K562 (cell line): ENCODE data around the gene HDAC7. TPM values are rescaled to one million over a fixed set of nuclear protein-coding genes. Genes with fewer than 3 reads are reported as not detected.

Experiments used
- CHD2 ChIP-seq: IDR thresholded peaks from 2 replicates; pipeline ENCODE4 v1.6.1; 2011; ENCODE audit warnings: low read depth, low read length
- ELF2 ChIP-seq: fragments of 250-450 bp; sonication (Bioruptor Pico); IDR thresholded peaks from 2 replicates; pipeline ENCODE4 v1.5.0; 2021; ENCODE audit warnings: mild to moderate bottlenecking
- HDAC1 ChIP-seq, 2 experiments: fragments of 450-650 bp; IDR thresholded peaks; 2 replicates each; pipeline ENCODE4 v1.6.1; 2016 to 2017; ENCODE audit warnings: inconsistent platforms in 1 of 2, mild to moderate bottlenecking in 1 of 2, moderate library complexity in 1 of 2
- HDGF ChIP-seq: fragments of 450-650 bp; IDR thresholded peaks from 2 replicates; pipeline ENCODE4 v1.6.1; 2016
- LARP7 ChIP-seq: fragments of 450-650 bp; IDR thresholded peaks from 2 replicates; pipeline ENCODE4 v1.6.1; 2016
- NCOA6 ChIP-seq: fragments of 450-650 bp; IDR thresholded peaks from 2 replicates; pipeline ENCODE4 v1.6.1; 2017; ENCODE audit warnings: mild to moderate bottlenecking
- RBM14 ChIP-seq: fragments of 200-400 bp; formaldehyde crosslinking; IDR thresholded peaks from 2 replicates; pipeline ENCODE4 v1.6.1; 2018; ENCODE audit warnings: low read depth, mild to moderate bottlenecking, low read length, moderate library complexity, borderline replicate concordance; ENCODE audit not compliant: insufficient read depth
- TAF1 ChIP-seq: IDR thresholded peaks from 2 replicates; pipeline ENCODE4 v1.6.1; 2011; ENCODE audit warnings: mild to moderate bottlenecking, low read length, moderate library complexity; ENCODE audit not compliant: insufficient read depth, control insufficient read depth, severe bottlenecking; ENCODE audit errors: extremely low read depth
- TCF7 ChIP-seq: sonication (generic); IDR thresholded peaks from 2 replicates; pipeline ENCODE4 v1.6.1; 2016; ENCODE audit warnings: antibody characterized with exemption, borderline replicate concordance
- ZNF644 ChIP-seq: fragments of 200-800 bp; sonication (Bioruptor generic); IDR thresholded peaks from 2 replicates; pipeline ENCODE4 v1.6.1; 2016; ENCODE audit warnings: low read depth, missing genetic modification characterization, missing compliant biosample characterization
- polyA plus RNA-seq, 8 experiments: library from polyadenylated mRNA; depleted of rRNA in 4 of 8; stranded (reverse) in 5 of 8; unstranded in 3 of 8; fragments of >200 nt; fragmentation: Nextera tagmentation in 2 of 8; fragmentation: Illumina TruSeq in 1 of 8; extraction: Ambion mirVana in 2 of 8; extraction: Trizol in 1 of 8; gene quantifications; 2 replicates each; pipeline versions ENCODE4 v1.2.1 to v1.2.3, GENCODE V29; 2011 to 2014; ENCODE audit warnings: inconsistent platforms in 1 of 8, missing spikeins in 1 of 8
- total RNA-seq, 7 experiments: library from RNA; depleted of rRNA in 6 of 7; stranded (reverse); fragments of >200 nt in 6 of 7; fragmentation: Illumina TruSeq in 2 of 7; extraction: Trizol in 2 of 7; gene quantifications; 2 replicates each; pipeline versions ENCODE4 v1.2.1 to v1.2.3, GENCODE V29; 2011 to 2021; ENCODE audit warnings: low replicate concordance in 1 of 7
- TF ChIP-seq, protein P1 (sequence below): fragments of 450-650 bp; IDR thresholded peaks from 2 replicates; pipeline ENCODE4 v1.6.1; 2014; ENCODE audit warnings: low read depth, mild to moderate bottlenecking, moderate library complexity, borderline replicate concordance
- TF ChIP-seq, protein P2 (sequence below), 2 experiments: fragments of 450-650 bp; formaldehyde crosslinking in 1 of 2; IDR thresholded peaks; 2 replicates each; pipeline versions ENCODE4 v1.4.0 to v1.6.1; 2014 to 2020; ENCODE audit warnings: mild to moderate bottlenecking in 2 of 2, borderline replicate concordance in 1 of 2, low read depth in 1 of 2
- TF ChIP-seq, protein P3 (sequence below), 2 experiments: fragments of 250-450 bp in 1 of 2; fragments of 450-650 bp in 1 of 2; sonication (Bioruptor Pico) in 1 of 2; IDR thresholded peaks; 2 replicates each; pipeline versions ENCODE4 v1.6.1 to v1.8.0; 2016 to 2021; ENCODE audit warnings: mild to moderate bottlenecking in 2 of 2, moderate library complexity in 2 of 2, missing compliant biosample characterization in 1 of 2, missing genetic modification characterization in 1 of 2
- TF ChIP-seq, protein P4 (sequence below): fragments of 450-650 bp; IDR thresholded peaks from 2 replicates; pipeline ENCODE4 v1.6.1; 2016; ENCODE audit warnings: mild to moderate bottlenecking

The HDAC7 gene
- total and polyA plus RNA-seq, 9 of the 15 experiments (the other 6 are each of a cell fraction or from before 2014, with no cell fraction given): 2.5 to 129 (median 31.1) TPM

DNA sequence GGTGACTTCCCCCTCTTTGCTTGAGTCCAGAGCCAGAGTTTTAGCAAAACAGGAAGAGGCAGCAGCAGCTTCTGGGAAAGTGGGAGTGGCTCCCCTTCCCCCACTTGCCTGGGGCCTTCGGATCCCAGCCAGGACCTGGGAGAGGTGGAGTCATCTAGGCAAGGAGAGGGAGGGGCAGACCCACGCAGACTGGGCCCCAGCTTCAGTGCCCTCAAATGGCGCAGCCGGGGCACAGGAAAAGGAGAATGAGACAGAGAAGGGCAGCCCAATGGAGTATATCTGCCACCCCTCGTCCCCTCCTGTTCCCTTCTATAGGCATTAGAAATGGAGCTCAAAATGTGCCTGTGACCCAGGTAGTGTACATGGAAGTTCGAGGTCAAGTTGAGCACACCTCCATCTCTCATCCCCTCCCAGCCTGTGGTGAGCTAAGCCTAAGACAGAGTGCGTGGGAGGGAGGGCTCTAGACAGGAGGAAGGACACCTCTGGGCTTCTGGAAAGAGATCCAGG, 9.3 kb upstream of the HDAC7 start (continued):
- TF ChIP-seq TCF7: no peak
- no peak for TF ChIP-seq ELF2 (CRISPR knock-in tag)
- TF ChIP-seq, protein P1, sequence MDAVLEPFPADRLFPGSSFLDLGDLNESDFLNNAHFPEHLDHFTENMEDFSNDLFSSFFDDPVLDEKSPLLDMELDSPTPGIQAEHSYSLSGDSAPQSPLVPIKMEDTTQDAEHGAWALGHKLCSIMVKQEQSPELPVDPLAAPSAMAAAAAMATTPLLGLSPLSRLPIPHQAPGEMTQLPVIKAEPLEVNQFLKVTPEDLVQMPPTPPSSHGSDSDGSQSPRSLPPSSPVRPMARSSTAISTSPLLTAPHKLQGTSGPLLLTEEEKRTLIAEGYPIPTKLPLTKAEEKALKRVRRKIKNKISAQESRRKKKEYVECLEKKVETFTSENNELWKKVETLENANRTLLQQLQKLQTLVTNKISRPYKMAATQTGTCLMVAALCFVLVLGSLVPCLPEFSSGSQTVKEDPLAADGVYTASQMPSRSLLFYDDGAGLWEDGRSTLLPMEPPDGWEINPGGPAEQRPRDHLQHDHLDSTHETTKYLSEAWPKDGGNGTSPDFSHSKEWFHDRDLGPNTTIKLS: peak; percentile 43; the same call in 1 of the 2 replicates
- peak; percentile 27; the same call in 1 of the 2 replicates for TF ChIP-seq ZNF644 (tag)
- TF ChIP-seq, protein P2, sequence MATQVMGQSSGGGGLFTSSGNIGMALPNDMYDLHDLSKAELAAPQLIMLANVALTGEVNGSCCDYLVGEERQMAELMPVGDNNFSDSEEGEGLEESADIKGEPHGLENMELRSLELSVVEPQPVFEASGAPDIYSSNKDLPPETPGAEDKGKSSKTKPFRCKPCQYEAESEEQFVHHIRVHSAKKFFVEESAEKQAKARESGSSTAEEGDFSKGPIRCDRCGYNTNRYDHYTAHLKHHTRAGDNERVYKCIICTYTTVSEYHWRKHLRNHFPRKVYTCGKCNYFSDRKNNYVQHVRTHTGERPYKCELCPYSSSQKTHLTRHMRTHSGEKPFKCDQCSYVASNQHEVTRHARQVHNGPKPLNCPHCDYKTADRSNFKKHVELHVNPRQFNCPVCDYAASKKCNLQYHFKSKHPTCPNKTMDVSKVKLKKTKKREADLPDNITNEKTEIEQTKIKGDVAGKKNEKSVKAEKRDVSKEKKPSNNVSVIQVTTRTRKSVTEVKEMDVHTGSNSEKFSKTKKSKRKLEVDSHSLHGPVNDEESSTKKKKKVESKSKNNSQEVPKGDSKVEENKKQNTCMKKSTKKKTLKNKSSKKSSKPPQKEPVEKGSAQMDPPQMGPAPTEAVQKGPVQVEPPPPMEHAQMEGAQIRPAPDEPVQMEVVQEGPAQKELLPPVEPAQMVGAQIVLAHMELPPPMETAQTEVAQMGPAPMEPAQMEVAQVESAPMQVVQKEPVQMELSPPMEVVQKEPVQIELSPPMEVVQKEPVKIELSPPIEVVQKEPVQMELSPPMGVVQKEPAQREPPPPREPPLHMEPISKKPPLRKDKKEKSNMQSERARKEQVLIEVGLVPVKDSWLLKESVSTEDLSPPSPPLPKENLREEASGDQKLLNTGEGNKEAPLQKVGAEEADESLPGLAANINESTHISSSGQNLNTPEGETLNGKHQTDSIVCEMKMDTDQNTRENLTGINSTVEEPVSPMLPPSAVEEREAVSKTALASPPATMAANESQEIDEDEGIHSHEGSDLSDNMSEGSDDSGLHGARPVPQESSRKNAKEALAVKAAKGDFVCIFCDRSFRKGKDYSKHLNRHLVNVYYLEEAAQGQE (IDR thresholded peaks at IDR 0.05; ENCODE audit: borderline replicate concordance): no peak
- TF ChIP-seq, protein P2 (CRISPR knock-in tag; IDR thresholded peaks at IDR 0.05; ENCODE audit: low read depth): no peak
- 0 out of 4 replicates have a peak, but pooled peaks of 1 of the 2 experiments have one; percentile 23 for TF ChIP-seq HDAC1 (IDR thresholded peaks at IDR 0.05)
- TF ChIP-seq CHD2: peak; percentile 36; the same call in 1 of the 2 replicates
- no peak for TF ChIP-seq NCOA6
- peak; percentile 36 for TF ChIP-seq TAF1
- TF ChIP-seq RBM14: no peak
- 0 out of 2 replicates have a peak, but pooled peaks have one; percentile 73 for TF ChIP-seq HDGF
- TF ChIP-seq LARP7: no peak
- TF ChIP-seq, protein P3, sequence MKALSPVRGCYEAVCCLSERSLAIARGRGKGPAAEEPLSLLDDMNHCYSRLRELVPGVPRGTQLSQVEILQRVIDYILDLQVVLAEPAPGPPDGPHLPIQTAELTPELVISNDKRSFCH (CRISPR knock-in tag; IDR thresholded peaks at IDR 0.05): no peak
- TF ChIP-seq, protein P3 (tag; IDR thresholded peaks at IDR 0.05): peak; percentile 74; the same call in 1 of the 2 replicates
- TF ChIP-seq, protein P4, sequence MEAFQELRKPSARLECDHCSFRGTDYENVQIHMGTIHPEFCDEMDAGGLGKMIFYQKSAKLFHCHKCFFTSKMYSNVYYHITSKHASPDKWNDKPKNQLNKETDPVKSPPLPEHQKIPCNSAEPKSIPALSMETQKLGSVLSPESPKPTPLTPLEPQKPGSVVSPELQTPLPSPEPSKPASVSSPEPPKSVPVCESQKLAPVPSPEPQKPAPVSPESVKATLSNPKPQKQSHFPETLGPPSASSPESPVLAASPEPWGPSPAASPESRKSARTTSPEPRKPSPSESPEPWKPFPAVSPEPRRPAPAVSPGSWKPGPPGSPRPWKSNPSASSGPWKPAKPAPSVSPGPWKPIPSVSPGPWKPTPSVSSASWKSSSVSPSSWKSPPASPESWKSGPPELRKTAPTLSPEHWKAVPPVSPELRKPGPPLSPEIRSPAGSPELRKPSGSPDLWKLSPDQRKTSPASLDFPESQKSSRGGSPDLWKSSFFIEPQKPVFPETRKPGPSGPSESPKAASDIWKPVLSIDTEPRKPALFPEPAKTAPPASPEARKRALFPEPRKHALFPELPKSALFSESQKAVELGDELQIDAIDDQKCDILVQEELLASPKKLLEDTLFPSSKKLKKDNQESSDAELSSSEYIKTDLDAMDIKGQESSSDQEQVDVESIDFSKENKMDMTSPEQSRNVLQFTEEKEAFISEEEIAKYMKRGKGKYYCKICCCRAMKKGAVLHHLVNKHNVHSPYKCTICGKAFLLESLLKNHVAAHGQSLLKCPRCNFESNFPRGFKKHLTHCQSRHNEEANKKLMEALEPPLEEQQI: no peak
